GM23248 (cell line): ENCODE measurements around the gene ANOS1.

Source experiments
- EZH2 ChIP-seq: fragments of 200-600 bp; sonication (generic); IDR thresholded peaks from 2 replicates; pipeline ENCODE4 v1.6.1; 2018; ENCODE audit warnings: antibody characterized with exemption, mild to moderate bottlenecking; ENCODE audit not compliant: insufficient read depth, poor library complexity, severe bottlenecking
- EZH2phosphoT487 ChIP-seq: fragments of 200-600 bp; sonication (generic); IDR thresholded peaks from 2 replicates; pipeline ENCODE4 v1.6.1; 2018; ENCODE audit warnings: antibody characterized with exemption, moderate library complexity, mild to moderate bottlenecking, low read depth; ENCODE audit not compliant: insufficient read depth

DNA sequence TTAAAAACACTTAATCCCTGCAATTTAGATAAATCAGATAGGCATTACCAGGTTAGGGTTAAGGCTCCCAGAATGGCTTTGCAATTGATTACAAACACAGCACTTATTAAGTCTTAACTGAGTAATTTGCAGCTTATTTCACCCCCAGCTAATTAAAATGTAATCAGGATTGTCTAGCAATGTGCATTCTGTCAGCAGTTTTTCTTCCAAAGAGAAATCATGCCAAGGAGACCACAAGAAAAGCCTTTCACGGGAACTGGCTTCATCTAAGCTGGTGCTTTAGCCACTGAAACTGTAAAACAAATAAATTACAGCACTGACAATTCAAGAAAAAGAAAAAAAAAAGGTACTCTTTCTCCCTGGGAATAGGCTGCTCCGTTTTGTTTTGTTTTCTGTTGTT lies 2.1 kb downstream of the ANOS1 start:
- TF ChIP-seq EZH2 (no peak), EZH2phosphoT487 (no peak)
